ENCODE measurements around the gene PLAAT1.

The PLAAT1 gene

DNA sequence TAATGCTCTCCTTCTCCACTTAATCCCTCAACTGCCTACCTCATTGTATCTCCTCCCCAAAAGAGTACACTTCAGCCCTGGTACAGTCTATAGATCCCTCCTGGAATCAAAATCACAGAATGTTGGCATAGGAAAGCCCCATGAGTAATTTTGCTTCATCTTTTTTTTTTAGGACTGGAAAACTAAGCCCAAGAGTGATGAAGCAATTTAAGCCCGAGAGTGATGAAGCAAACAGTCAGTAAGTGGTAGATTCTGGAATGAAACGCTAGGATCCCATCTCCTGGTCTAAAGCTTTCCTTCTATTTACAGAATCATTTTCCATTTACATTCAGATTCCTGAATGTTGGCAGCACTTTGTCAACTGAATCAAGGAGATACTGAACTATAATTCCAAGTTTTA lies 29.8 kb upstream of the PLAAT1 start:
- TF ChIP-seq, protein P1, sequence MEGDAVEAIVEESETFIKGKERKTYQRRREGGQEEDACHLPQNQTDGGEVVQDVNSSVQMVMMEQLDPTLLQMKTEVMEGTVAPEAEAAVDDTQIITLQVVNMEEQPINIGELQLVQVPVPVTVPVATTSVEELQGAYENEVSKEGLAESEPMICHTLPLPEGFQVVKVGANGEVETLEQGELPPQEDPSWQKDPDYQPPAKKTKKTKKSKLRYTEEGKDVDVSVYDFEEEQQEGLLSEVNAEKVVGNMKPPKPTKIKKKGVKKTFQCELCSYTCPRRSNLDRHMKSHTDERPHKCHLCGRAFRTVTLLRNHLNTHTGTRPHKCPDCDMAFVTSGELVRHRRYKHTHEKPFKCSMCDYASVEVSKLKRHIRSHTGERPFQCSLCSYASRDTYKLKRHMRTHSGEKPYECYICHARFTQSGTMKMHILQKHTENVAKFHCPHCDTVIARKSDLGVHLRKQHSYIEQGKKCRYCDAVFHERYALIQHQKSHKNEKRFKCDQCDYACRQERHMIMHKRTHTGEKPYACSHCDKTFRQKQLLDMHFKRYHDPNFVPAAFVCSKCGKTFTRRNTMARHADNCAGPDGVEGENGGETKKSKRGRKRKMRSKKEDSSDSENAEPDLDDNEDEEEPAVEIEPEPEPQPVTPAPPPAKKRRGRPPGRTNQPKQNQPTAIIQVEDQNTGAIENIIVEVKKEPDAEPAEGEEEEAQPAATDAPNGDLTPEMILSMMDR (IDR thresholded peaks at IDR 0.05) = no peak
- H3K27ac ChIP-seq = no peak overlapping the region
- no peaks in the 10 kb centered on the region for H3K9me3 ChIP-seq
- no peaks in the 10 kb centered on the region for H3K36me3 ChIP-seq
- no peak overlapping the region for H3K4me3 ChIP-seq (ENCODE audit: low read depth in 1 of 2, low read length in 1 of 2)
- no peaks in the 10 kb centered on the region for H3K27me3 ChIP-seq
- no peaks in the 10 kb centered on the region for H3K4me1 ChIP-seq (ENCODE audit: control insufficient read depth in 1 of 2, insufficient read depth in 1 of 2, low read depth in 1 of 2, low read length in 1 of 2)

DNA sequence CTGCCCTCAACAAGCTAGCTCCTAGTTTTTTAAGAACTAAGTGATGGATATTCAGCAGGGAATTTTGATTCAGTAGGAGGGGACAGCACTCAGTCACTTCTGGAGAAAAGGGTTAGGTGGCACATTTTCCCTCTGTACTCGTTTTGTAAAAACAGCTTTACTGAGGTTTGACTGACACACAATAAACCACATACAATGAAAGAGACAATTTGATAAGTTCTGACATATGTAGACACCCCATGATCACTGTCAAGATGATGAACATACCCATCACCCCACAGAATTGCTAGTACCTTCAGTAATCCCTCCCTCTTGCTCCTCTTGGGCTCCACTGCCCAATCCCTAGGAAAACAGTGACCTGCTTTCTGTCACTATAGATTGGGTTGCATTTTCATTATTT lies 29.0 kb upstream of the PLAAT1 start:
- Histone ChIP-seq H3K4me3 (ENCODE audit: low read depth in 1 of 2, low read length in 1 of 2) (no peak overlapping the region), H3K27ac (no peak overlapping the region), H3K9me3 (no peaks in the 10 kb centered on the region), H3K36me3 (no peaks in the 10 kb centered on the region), H3K4me1 (ENCODE audit: control insufficient read depth in 1 of 2, insufficient read depth in 1 of 2, low read depth in 1 of 2, low read length in 1 of 2) (no peaks in the 10 kb centered on the region), H3K27me3 (no peaks in the 10 kb centered on the region)
- TF ChIP-seq, protein P1 (IDR thresholded peaks at IDR 0.05) = no peak

DNA sequence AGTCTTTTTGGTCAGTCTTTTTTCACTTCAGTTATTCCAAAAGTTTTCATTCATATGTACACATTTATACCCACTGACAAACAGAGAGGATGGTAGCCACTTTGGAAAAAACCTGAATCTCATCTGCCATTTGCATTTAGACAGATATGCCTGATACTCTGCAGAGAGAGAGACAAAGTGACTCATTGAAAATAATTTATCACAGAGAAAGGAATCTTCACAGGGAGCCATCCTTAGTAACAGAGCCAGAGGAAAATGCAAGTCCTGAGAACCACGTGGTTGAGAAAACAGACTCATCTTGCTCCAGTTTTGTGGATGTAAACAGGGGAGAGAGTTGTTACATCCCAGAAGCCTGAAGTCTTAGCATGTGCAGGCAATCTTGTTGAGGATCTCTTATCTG lies 28.2 kb upstream of the PLAAT1 start:
- Histone ChIP-seq H3K4me1 (ENCODE audit: control insufficient read depth in 1 of 2, insufficient read depth in 1 of 2, low read depth in 1 of 2, low read length in 1 of 2) (no peaks in the 10 kb centered on the region), H3K4me3 (ENCODE audit: low read depth in 1 of 2, low read length in 1 of 2) (no peak overlapping the region), H3K9me3 (no peaks in the 10 kb centered on the region), H3K27ac (no peak overlapping the region), H3K27me3 (no peaks in the 10 kb centered on the region), H3K36me3 (no peaks in the 10 kb centered on the region)
- TF ChIP-seq, protein P1 (IDR thresholded peaks at IDR 0.05) = no peak

DNA sequence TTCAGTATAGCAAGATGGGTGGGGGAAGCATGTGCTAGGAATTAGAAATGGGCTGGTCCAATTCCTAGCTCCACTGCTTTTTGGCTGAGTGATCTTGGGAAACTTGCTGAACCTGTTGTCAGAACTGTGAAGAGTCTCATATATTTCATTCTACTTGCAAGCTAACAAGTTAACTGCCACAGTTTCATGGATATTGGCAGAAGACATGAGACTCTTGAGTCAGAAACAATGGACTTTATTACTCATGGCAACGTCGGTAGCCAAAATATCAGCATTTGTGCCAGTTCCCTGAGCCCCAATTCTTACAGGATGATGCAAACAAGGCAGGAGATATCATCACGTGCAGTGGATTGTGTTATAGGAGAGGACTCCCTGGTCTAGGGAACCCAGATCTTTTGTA lies 26.6 kb upstream of the PLAAT1 start:
- H3K4me1 ChIP-seq (ENCODE audit: control insufficient read depth in 1 of 2, insufficient read depth in 1 of 2, low read depth in 1 of 2, low read length in 1 of 2) = no peaks in the 10 kb centered on the region
- TF ChIP-seq, protein P1 (IDR thresholded peaks at IDR 0.05) = no peak
- no peaks in the 10 kb centered on the region for H3K27me3 ChIP-seq
- H3K36me3 ChIP-seq = no peaks in the 10 kb centered on the region
- H3K4me3 ChIP-seq (ENCODE audit: low read depth in 1 of 2, low read length in 1 of 2) = no peak overlapping the region
- no peak overlapping the region for H3K27ac ChIP-seq
- no peaks in the 10 kb centered on the region for H3K9me3 ChIP-seq

DNA sequence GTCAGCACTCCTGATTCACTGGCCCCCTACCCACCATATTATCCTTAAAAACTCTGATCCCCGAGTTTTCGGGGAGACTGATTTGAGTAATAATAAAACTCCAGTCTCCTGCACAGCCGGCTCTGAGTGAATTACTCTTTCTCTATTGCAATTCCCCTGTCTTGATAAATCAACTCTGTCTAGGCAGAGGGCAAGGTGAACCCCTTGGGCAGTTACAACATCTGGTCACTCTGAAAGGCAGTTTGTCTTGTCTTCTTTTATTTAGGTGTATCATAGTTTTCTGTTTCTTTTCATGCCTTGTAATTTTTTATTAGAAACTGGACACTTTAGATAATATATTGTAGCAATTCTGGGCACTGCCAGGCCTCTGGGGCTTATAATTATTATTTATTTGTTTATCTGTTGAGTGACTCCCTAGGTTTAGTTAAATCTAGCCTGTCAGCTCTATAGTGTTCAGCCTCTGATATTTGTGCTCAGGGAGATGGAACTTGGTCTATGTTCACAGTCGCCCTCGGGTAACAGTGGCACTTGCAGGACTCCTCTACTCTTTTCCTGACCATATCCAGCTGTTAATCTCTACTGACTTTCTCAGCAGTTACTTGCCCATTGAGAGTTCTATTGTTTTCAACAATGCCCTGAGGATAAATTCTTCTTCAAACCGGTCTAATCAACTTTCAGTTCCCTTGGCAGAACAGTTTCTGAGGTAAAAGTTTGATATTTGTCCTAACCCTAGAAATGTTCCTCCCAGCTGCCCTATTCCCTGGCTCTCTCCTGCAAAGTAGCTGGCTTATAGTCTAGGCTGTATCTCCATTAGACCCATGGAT lies 15.5 kb upstream of the PLAAT1 start:
- TF ChIP-seq, protein P1 (IDR thresholded peaks at IDR 0.05) = no peak

More for the DNA sequence above, 15.5 kb upstream of the PLAAT1 start:
- no peaks in the 10 kb centered on the region for H3K36me3 ChIP-seq
- H3K27ac ChIP-seq = no peak overlapping the region
- H3K4me3 ChIP-seq (ENCODE audit: low read depth in 1 of 2, low read length in 1 of 2) = no peak overlapping the region
- no peaks in the 10 kb centered on the region for H3K4me1 ChIP-seq (ENCODE audit: control insufficient read depth in 1 of 2, insufficient read depth in 1 of 2, low read depth in 1 of 2, low read length in 1 of 2)
- H3K27me3 ChIP-seq = no peaks in the 10 kb centered on the region
- no peaks in the 10 kb centered on the region for H3K9me3 ChIP-seq

All from neutrophil (primary cell).